ENCODE data around the gene PRDX5.

DNA sequence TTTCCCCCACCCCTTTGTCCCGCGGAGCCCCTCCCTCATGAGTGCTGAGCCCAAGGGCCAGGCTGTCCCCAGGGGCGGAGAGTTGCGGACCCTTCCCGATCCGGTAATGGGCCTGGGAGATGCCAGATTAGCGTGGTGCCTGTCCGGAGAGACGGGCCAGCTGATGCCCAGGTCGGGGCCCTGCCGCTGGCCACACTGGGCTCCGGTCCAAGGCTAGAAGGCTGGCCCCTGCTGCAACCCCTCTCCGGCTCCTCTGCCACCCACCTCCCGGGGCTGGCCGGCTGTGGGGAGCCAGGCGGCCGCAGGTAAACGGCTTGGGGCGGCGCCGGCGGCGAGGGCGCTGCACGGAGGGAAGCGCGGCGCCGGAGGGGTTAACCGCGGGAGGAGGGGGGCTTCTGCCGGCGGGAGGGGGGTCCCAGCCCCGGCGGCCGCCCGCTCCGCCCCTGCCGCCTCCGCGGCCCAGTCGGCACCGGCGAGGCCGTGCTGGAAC, 26.6 kb upstream of the PRDX5 start, which contains the start of gene KCNK4:
- TF ChIP-seq CTCF (IDR thresholded peaks at IDR 0.05): no peak
- no peak for TF ChIP-seq POLR2A (IDR thresholded peaks at IDR 0.05)
- no peak for TF ChIP-seq EP300 (IDR thresholded peaks at IDR 0.05)
